ENCODE measurements around the gene PHLDA3. TPM values are rescaled to one million over a fixed set of nuclear protein-coding genes. Genes with fewer than 3 reads are reported as not detected.

Gene PHLDA3
- total and polyA plus RNA-seq, 4 donors, result 12.8 to 73.2 (median 38.9) TPM

GRCh38 chr1:201483373-201483949 lies 14.5 kb upstream of the PHLDA3 start:
- Histone ChIP-seq H3K4me3 (no peak overlapping the region), H3K27me3 (ENCODE audit: control insufficient read depth in 3 of 3, insufficient read depth in 3 of 3, low read length in 2 of 3) (peaks cover 0 to 5% (median 0%) of the 10 kb centered on the region in 3 donors), H3K9me3 (ENCODE audit: control insufficient read depth in 4 of 4, insufficient read depth in 3 of 4, low read length in 3 of 4) (no peaks in the 10 kb centered on the region), H3K4me1 (ENCODE audit: control insufficient read depth in 5 of 5, insufficient read depth in 5 of 5, low read length in 5 of 5) (peaks cover 0 to 38% (median 10%) of the 10 kb centered on the region in 5 donors), H3K36me3 (ENCODE audit: control insufficient read depth in 4 of 4, insufficient read depth in 4 of 4, low read length in 4 of 4) (peaks cover 0 to 46% (median 37%) of the 10 kb centered on the region in 4 donors), H3K9ac (ENCODE audit: insufficient read depth in 1 of 2, low read length in 2 of 2) (no peak overlapping the region), H3K27ac (ENCODE audit: low read depth in 1 of 2, low read length in 1 of 2) (no peak overlapping the region)
- DNase-seq (no peak), ATAC-seq (ENCODE audit: insufficient read depth, low FRiP score) (no peak)
- WGBS, 2 donors, result 95 to 98% methylated on average over 4 of the region's 4 CpGs
- TF ChIP-seq, protein P1, sequence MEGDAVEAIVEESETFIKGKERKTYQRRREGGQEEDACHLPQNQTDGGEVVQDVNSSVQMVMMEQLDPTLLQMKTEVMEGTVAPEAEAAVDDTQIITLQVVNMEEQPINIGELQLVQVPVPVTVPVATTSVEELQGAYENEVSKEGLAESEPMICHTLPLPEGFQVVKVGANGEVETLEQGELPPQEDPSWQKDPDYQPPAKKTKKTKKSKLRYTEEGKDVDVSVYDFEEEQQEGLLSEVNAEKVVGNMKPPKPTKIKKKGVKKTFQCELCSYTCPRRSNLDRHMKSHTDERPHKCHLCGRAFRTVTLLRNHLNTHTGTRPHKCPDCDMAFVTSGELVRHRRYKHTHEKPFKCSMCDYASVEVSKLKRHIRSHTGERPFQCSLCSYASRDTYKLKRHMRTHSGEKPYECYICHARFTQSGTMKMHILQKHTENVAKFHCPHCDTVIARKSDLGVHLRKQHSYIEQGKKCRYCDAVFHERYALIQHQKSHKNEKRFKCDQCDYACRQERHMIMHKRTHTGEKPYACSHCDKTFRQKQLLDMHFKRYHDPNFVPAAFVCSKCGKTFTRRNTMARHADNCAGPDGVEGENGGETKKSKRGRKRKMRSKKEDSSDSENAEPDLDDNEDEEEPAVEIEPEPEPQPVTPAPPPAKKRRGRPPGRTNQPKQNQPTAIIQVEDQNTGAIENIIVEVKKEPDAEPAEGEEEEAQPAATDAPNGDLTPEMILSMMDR (IDR thresholded peaks at IDR 0.05; ENCODE audit: control extremely low read depth, extremely low read depth), result no peak

- no peak overlapping the region for H3K4me3 ChIP-seq
- H3K9me3 ChIP-seq (ENCODE audit: control insufficient read depth in 4 of 4, insufficient read depth in 3 of 4, low read length in 3 of 4), result no peaks in the 10 kb centered on the region
- TF ChIP-seq, protein P1 (IDR thresholded peaks at IDR 0.05; ENCODE audit: control extremely low read depth, extremely low read depth), result no peak
- H3K9ac ChIP-seq (ENCODE audit: insufficient read depth in 1 of 2, low read length in 2 of 2), result no peak overlapping the region
- DNase-seq (no peak), ATAC-seq (ENCODE audit: insufficient read depth, low FRiP score) (no peak)
- H3K36me3 ChIP-seq (ENCODE audit: control insufficient read depth in 4 of 4, insufficient read depth in 4 of 4, low read length in 4 of 4), result peaks cover 0 to 40% (median 33%) of the 10 kb centered on the region in 4 donors
- H3K27ac ChIP-seq (ENCODE audit: low read depth in 1 of 2, low read length in 1 of 2), result no peak overlapping the region
- 71 to 73% methylated on average over 5 of the region's 5 CpGs for whole genome bisulfite sequencing, 2 donors
- H3K27me3 ChIP-seq (ENCODE audit: control insufficient read depth in 3 of 3, insufficient read depth in 3 of 3, low read length in 2 of 3), result peaks cover 0 to 5% (median 0%) of the 10 kb centered on the region in 3 donors
- peaks cover 0 to 33% (median 8%) of the 10 kb centered on the region in 5 donors for H3K4me1 ChIP-seq (ENCODE audit: control insufficient read depth in 5 of 5, insufficient read depth in 5 of 5, low read length in 5 of 5)
These were observed 13.8 kb upstream of the PHLDA3 start for GRCh38 chr1:201482755-201483154.

GRCh38 chr1:201481761-201482493 lies 12.9 kb upstream of the PHLDA3 start:
- TF ChIP-seq, protein P1 (IDR thresholded peaks at IDR 0.05; ENCODE audit: control extremely low read depth, extremely low read depth), result peak; percentile 95
- DNase-seq (peak; percentile 85 to 89 (median 88)), ATAC-seq (ENCODE audit: insufficient read depth, low FRiP score) (peak; percentile 78)
- peaks cover 0 to 5% (median 0%) of the 10 kb centered on the region in 3 donors for H3K27me3 ChIP-seq (ENCODE audit: control insufficient read depth in 3 of 3, insufficient read depth in 3 of 3, low read length in 2 of 3)
- H3K9ac ChIP-seq (ENCODE audit: insufficient read depth in 1 of 2, low read length in 2 of 2), result no peak overlapping the region
- H3K27ac ChIP-seq (ENCODE audit: low read depth in 1 of 2, low read length in 1 of 2), result peak overlapping the region in 1 of 2 donors; percentile 26
- no peak overlapping the region for H3K4me3 ChIP-seq
- no peaks in the 10 kb centered on the region for H3K9me3 ChIP-seq (ENCODE audit: control insufficient read depth in 4 of 4, insufficient read depth in 3 of 4, low read length in 3 of 4)
- H3K4me1 ChIP-seq (ENCODE audit: control insufficient read depth in 5 of 5, insufficient read depth in 5 of 5, low read length in 5 of 5), result peaks cover 0 to 33% (median 8%) of the 10 kb centered on the region in 5 donors
- 7 to 8% methylated on average over 35 of the region's 35 CpGs for WGBS, 2 donors
- H3K36me3 ChIP-seq (ENCODE audit: control insufficient read depth in 4 of 4, insufficient read depth in 4 of 4, low read length in 4 of 4), result peaks cover 0 to 32% (median 26%) of the 10 kb centered on the region in 4 donors
